ENCODE measurements around the gene TMEM119.
"Not testable (repeated sequence)": the region's sequence is repeated elsewhere in the genome, so short reads cannot be mapped to it uniquely, and the experiment has no call there.

The TMEM119 gene

DNA sequence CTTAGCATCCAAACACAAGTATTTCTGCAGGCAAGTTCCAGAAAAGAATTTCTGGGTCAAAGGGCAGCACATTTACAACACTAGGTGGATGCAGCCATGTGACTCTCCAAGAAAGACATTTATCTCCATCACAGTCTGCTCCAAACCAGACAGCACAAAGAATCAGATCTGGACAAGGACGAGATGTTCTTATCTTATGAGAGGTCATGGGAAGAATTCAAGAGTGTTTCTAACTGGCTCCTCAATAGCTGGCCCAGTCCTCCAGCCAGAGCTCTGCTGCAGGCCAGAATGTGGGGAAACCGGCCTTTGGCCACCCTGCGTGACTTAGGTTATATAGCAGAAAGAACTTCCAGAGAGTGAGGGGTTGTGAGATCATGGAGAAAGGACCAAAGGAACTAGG lies 17.4 kb downstream of the TMEM119 start:
- TF ChIP-seq, protein P1, sequence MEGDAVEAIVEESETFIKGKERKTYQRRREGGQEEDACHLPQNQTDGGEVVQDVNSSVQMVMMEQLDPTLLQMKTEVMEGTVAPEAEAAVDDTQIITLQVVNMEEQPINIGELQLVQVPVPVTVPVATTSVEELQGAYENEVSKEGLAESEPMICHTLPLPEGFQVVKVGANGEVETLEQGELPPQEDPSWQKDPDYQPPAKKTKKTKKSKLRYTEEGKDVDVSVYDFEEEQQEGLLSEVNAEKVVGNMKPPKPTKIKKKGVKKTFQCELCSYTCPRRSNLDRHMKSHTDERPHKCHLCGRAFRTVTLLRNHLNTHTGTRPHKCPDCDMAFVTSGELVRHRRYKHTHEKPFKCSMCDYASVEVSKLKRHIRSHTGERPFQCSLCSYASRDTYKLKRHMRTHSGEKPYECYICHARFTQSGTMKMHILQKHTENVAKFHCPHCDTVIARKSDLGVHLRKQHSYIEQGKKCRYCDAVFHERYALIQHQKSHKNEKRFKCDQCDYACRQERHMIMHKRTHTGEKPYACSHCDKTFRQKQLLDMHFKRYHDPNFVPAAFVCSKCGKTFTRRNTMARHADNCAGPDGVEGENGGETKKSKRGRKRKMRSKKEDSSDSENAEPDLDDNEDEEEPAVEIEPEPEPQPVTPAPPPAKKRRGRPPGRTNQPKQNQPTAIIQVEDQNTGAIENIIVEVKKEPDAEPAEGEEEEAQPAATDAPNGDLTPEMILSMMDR (IDR thresholded peaks at IDR 0.05) = no peak
- no peak overlapping the region for H3K27ac ChIP-seq
- H3K4me3 ChIP-seq = no peak overlapping the region
- DNase-seq (ENCODE audit: low spot score) = no peak

DNA sequence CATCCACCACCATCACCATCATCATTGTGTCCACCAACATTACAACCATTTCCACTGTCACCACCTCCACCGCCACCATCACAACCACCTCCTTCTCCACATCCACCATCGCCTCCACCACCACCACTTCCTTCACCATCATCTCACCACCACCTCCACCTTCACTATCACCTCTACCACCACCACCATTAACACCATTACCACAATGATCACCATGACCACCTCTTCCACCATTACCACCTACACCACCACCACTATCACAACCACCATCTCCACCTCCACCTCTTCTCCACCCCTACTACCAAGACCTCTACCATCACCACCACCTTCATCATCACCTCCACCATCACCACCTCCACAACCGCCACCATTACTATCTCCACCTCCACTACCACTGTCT lies 19.1 kb downstream of the TMEM119 start:
- no peak for DNase-seq (ENCODE audit: low spot score)
- H3K27ac ChIP-seq = no peak overlapping the region
- TF ChIP-seq, protein P1 (IDR thresholded peaks at IDR 0.05) = no peak
- no peak overlapping the region for H3K4me3 ChIP-seq

DNA sequence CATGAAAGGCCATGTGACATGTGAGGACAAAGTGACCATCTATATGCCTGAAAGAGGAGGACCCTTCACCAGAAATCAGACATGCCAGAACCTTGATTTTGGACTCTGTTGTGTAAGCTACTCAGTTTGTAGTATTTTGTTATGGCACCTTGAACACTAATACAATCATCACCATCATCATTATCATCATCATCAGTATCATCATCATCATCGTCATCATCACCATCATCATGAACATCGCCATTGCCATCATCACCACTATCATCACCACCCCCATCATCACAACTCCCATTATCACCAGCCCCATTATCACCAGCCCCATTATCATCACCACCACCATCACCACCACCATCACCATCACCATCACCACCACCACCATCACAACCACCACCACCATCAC lies 19.6 kb downstream of the TMEM119 start:
- DNase-seq (ENCODE audit: low spot score) = no peak
- Histone ChIP-seq H3K4me3 (no peak overlapping the region), H3K27ac (no peak overlapping the region)
- TF ChIP-seq, protein P1 (IDR thresholded peaks at IDR 0.05) = no peak

DNA sequence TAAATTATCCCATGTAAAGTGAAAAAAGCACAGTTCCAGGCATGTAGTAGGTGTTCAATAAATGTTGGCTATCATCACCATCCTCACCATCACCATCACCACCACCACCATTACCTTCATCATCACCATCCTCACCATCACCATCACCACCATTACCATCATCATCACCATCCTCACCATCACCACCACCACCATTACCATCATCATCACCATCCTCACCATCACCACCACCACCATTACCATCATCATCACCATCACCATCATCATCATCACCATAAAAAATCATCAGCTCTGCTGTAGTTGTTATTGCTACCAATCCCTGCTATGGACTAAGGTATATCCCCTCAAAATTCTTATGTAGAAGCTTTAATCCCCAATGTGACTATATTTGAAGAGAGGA lies 20.4 kb downstream of the TMEM119 start:
- H3K4me3 ChIP-seq = no peak overlapping the region
- TF ChIP-seq, protein P1 (IDR thresholded peaks at IDR 0.05) = no peak
- no peak for DNase-seq (ENCODE audit: low spot score)
- no peak overlapping the region for H3K27ac ChIP-seq

DNA sequence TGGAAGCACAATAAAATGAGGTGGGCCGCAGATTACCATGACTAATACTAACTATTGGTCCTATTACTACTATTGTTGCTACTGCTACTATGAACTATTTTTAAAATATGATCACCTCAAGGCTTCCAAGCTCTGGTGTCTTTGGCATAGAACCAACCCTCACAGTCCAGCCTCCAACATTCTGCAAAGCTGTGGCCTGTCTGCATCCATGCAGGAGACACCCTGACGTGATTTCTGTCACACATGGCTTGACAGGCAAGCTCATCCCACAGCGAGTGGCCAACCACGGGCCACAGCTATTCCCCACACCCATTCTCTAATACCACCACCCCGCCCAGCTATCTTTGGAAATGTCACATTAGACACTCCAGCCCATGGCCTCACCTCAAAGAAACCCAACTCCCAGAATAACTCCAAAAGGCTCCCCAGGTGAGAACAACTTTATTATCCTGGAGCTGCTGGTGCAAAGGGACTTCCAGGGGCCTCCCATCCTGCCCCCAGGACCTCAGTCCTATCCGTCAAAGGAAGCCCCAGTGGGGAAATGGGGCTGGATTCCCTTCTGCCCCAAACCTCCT lies 21.1 kb downstream of the TMEM119 start:
- no peak overlapping the region for H3K27ac ChIP-seq
- DNase-seq (ENCODE audit: low spot score) = peak; percentile 52
- TF ChIP-seq, protein P1 (IDR thresholded peaks at IDR 0.05) = no peak

DNA sequence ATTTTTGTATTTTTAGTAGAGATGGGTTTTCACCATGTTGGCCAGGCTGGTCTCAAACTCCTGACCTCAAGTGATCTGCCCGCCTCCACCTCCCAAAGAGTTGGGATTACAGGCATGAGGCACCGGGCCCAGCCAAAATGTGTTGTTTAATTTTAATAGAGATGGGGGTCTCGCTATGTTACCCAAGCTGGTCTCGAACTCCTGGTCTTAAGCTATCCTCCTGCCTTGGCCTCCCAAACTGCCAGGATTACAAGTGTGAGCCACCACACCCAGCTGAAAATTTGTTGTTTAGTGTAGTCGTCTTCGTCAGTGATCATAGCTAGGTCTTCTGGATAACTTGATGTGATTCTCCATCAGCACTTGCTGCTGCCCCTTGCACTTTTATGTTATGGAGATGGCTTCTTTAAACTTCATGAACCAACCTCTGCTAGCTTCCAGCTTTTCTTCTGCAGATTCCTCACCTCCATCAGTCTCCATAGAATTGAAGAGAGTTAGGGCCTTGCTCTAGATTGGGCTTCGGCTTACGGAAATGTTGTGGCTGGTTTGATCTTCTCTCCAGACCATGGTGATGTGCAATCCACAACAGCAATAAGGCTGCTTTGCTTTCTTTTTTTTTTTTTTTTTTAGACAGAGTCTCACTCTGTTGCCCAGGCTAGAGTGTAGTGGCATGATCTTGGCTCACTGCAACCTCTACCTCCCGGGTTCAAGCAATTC lies 22.5 kb downstream of the TMEM119 start:
- no peak overlapping the region for H3K4me3 ChIP-seq
- no peak overlapping the region for H3K27ac ChIP-seq
- TF ChIP-seq, protein P1 (IDR thresholded peaks at IDR 0.05) = no peak
- DNase-seq (ENCODE audit: low spot score) = peak; percentile 31

More for the DNA sequence above, 21.1 kb downstream of the TMEM119 start:
- no peak overlapping the region for H3K4me3 ChIP-seq

DNA sequence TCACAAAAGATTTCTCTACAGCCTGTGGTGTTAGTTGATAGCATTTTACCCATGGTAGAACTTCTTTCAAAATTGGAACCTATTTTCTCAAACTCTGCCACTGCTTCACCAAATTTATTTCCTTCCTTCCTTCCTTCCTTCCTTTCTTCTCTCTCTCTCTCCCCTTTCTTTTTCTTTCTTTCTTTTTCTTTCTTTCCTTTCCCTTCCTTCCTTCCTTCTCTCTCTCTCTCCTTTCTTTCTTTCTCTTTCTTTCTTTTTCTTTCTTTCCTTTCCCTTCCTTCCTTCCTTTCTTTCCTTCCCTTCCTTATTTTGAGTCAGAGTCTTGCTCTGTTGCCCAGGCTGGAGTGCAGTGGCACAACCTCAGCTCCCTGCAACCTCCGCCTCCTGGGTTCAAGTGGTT lies 23.6 kb downstream of the TMEM119 start:
- H3K27ac ChIP-seq; DNase-seq (ENCODE audit: low spot score): not testable (repeated sequence)

More for the DNA sequence above, 23.6 kb downstream of the TMEM119 start:
- not testable (repeated sequence) for H3K4me3 ChIP-seq

Measured in coronary artery (tissue), 2 donors.